ENCODE data around the gene C16orf87.

DNA sequence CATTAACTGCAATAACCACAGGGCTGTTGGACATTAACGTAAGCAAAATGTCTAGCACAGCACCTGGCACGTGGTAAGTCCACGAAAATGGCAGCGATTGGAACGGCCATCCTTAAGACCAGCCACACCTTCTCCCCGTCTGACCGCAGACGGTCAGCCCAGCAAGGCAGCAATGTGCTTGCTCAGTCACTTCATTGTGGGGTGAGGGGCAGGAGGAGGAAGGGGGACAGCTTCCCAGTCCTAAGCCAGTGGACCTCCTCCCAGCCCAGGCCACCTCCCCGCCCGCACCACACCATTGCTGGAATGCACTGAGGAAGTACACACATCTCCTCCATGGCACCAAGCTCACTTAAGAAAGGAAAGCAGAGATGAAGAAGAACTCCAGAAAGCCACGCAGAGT is 74.2 kb downstream of the C16orf87 start:
- TF ChIP-seq, protein P1, sequence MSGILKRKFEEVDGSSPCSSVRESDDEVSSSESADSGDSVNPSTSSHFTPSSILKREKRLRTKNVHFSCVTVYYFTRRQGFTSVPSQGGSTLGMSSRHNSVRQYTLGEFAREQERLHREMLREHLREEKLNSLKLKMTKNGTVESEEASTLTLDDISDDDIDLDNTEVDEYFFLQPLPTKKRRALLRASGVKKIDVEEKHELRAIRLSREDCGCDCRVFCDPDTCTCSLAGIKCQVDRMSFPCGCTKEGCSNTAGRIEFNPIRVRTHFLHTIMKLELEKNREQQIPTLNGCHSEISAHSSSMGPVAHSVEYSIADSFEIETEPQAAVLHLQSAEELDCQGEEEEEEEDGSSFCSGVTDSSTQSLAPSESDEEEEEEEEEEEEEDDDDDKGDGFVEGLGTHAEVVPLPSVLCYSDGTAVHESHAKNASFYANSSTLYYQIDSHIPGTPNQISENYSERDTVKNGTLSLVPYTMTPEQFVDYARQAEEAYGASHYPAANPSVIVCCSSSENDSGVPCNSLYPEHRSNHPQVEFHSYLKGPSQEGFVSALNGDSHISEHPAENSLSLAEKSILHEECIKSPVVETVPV (CRISPR knock-in tag; IDR thresholded peaks at IDR 0.05), result no peak
- TF ChIP-seq, protein P2, sequence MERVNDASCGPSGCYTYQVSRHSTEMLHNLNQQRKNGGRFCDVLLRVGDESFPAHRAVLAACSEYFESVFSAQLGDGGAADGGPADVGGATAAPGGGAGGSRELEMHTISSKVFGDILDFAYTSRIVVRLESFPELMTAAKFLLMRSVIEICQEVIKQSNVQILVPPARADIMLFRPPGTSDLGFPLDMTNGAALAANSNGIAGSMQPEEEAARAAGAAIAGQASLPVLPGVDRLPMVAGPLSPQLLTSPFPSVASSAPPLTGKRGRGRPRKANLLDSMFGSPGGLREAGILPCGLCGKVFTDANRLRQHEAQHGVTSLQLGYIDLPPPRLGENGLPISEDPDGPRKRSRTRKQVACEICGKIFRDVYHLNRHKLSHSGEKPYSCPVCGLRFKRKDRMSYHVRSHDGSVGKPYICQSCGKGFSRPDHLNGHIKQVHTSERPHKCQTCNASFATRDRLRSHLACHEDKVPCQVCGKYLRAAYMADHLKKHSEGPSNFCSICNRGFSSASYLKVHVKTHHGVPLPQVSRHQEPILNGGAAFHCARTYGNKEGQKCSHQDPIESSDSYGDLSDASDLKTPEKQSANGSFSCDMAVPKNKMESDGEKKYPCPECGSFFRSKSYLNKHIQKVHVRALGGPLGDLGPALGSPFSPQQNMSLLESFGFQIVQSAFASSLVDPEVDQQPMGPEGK (CRISPR knock-in tag; IDR thresholded peaks at IDR 0.05; ENCODE audit: borderline replicate concordance), result no peak
- TF ChIP-seq RARB (CRISPR knock-in tag; IDR thresholded peaks at IDR 0.05) (no peak), ZNF70 (CRISPR knock-in tag; IDR thresholded peaks at IDR 0.05) (no peak), ZFP3 (CRISPR knock-in tag; IDR thresholded peaks at IDR 0.05) (no peak), TCF4 (CRISPR knock-in tag; IDR thresholded peaks at IDR 0.05; ENCODE audit: borderline replicate concordance) (no peak), BACH2 (CRISPR knock-in tag; IDR thresholded peaks at IDR 0.05; ENCODE audit: borderline replicate concordance) (no peak), ZNF565 (CRISPR knock-in tag; conservative IDR thresholded peaks at IDR 0.05; ENCODE audit: low read depth) (no peak), ZFP30 (CRISPR knock-in tag; IDR thresholded peaks at IDR 0.05) (no peak)
- TF ChIP-seq, protein P3, sequence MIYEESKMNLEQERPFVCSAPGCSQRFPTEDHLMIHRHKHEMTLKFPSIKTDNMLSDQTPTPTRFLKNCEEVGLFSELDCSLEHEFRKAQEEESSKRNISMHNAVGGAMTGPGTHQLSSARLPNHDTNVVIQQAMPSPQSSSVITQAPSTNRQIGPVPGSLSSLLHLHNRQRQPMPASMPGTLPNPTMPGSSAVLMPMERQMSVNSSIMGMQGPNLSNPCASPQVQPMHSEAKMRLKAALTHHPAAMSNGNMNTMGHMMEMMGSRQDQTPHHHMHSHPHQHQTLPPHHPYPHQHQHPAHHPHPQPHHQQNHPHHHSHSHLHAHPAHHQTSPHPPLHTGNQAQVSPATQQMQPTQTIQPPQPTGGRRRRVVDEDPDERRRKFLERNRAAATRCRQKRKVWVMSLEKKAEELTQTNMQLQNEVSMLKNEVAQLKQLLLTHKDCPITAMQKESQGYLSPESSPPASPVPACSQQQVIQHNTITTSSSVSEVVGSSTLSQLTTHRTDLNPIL (CRISPR knock-in tag; IDR thresholded peaks at IDR 0.05; ENCODE audit: low read depth), result no peak
